Endothelial cell of umbilical vein (primary cell): ENCODE data around the gene CKS1B. TPM values are rescaled to one million over a fixed set of nuclear protein-coding genes. Genes with fewer than 3 reads are reported as not detected.

ENCODE experiments used
- BruUV-seq: library from RNA; stranded (reverse); fragments of 400-500 nt; replicated peaks from 2 replicates; lab custom pipeline; 2021; lab: Mats Ljungman, UMichigan
- CTCF ChIA-PET: fragments of 300-600, 350-600 bp; sonication (Branson Sonifier 250); formaldehyde crosslinking; loops from one replicate; lab custom pipeline; 2021; ENCODE audit warnings: antibody characterized with exemption, inconsistent platforms; lab: Charles Lee
- POLR2A ChIA-PET: fragments of 300-600, 350-600 bp; sonication (Branson Sonifier 250); formaldehyde crosslinking; loops from one replicate; lab custom pipeline; 2021; ENCODE audit warnings: antibody characterized with exemption, inconsistent platforms; lab: Charles Lee
- DNase-seq: peaks from one replicate; pipeline ENCODE4 v3.0.0-alpha.2; 2011; ENCODE audit warnings: low read depth, low spot score
- FAIRE-seq: peaks from 2 replicates; lab custom pipeline; 2011; peaks lifted over from hg19 to GRCh38; lab: Jason Lieb, UNC
- H2AFZ ChIP-seq: 2 replicates; pipeline ENCODE4 v1.6.0; 2012; ENCODE audit warnings: low read depth, low read length, control low read depth, inconsistent platforms
- H3K27ac ChIP-seq: 2 replicates; pipeline ENCODE4 v1.5.1; 2011; ENCODE audit warnings: low read depth, mild to moderate bottlenecking, control low read depth, low read length, moderate library complexity; ENCODE audit not compliant: insufficient read depth
- H3K27me3 ChIP-seq, 2 experiments: 2 replicates each; pipeline versions ENCODE4 v1.6.0 to v1.6.1; 2011; ENCODE audit warnings: low read length in 2 of 2, mixed read lengths in 1 of 2; ENCODE audit not compliant: control insufficient read depth in 2 of 2, insufficient read depth in 2 of 2
- H3K36me3 ChIP-seq, 2 experiments: 2 replicates in 1 of 2; 3 replicates in 1 of 2; pipeline ENCODE4 v1.5.1; 2011; ENCODE audit warnings: low read length in 2 of 2, mild to moderate bottlenecking in 1 of 2, moderate library complexity in 1 of 2; ENCODE audit not compliant: control insufficient read depth in 2 of 2, insufficient read depth in 2 of 2; ENCODE audit errors: extremely low read depth in 1 of 2
- H3K4me1 ChIP-seq: 3 replicates; pipeline ENCODE4 v1.5.1; 2011; ENCODE audit warnings: mild to moderate bottlenecking, low read length; ENCODE audit not compliant: control insufficient read depth, insufficient read depth; ENCODE audit errors: extremely low read depth
- H3K4me2 ChIP-seq: 2 replicates; pipeline ENCODE4 v1.6.1; 2011; ENCODE audit warnings: low read length, control low read depth, mixed read lengths; ENCODE audit not compliant: insufficient read depth
- H3K4me3 ChIP-seq, 3 experiments: fragments of 200-600 bp in 1 of 3; sonication (generic), shearing (Covaris generic) in 1 of 3; replicated peaks in 1 of 3; 2 replicates each; pipeline ENCODE4 v1.5.1; 2011 to 2016; ENCODE audit warnings: control low read depth in 3 of 3, low read length in 3 of 3, mild to moderate bottlenecking in 2 of 3, inconsistent platforms in 1 of 3, low read depth in 1 of 3, moderate library complexity in 1 of 3; ENCODE audit not compliant: insufficient read depth in 1 of 3
- H3K79me2 ChIP-seq: 2 replicates; pipeline ENCODE4 v1.6.0; 2012; ENCODE audit warnings: low read length, inconsistent platforms; ENCODE audit not compliant: control insufficient read depth, insufficient read depth
- H3K9ac ChIP-seq: replicated peaks from 2 replicates; pipeline ENCODE3; 2011; ENCODE audit warnings: low read length, control low read depth; ENCODE audit not compliant: insufficient read depth; ENCODE audit errors: extremely low read depth
- H3K9me1 ChIP-seq: replicated peaks from 3 replicates; pipeline ENCODE4 v1.6.0; 2011; ENCODE audit warnings: mild to moderate bottlenecking, low read length; ENCODE audit not compliant: control insufficient read depth, insufficient read depth; ENCODE audit errors: extremely low read depth
- H3K9me3 ChIP-seq: replicated peaks from 2 replicates; pipeline ENCODE4 v1.5.1; 2012; ENCODE audit warnings: low read length, inconsistent platforms; ENCODE audit not compliant: control insufficient read depth, insufficient read depth
- H4K20me1 ChIP-seq: replicated peaks from 2 replicates; pipeline ENCODE3; 2011; ENCODE audit warnings: mild to moderate bottlenecking, low read length; ENCODE audit not compliant: control insufficient read depth, insufficient read depth; ENCODE audit errors: extremely low read depth
- CTCF ChIP-seq, 2 donors: IDR thresholded peaks; 1 replicate in 1 of 2; 2 replicates in 1 of 2; pipeline ENCODE4 v1.5.1; 2011; ENCODE audit warnings: low read length in 2 of 2, mild to moderate bottlenecking in 2 of 2, moderate library complexity in 2 of 2, control low read depth in 1 of 2, inconsistent platforms in 1 of 2, low read depth in 1 of 2; ENCODE audit not compliant: insufficient read depth in 1 of 2; ENCODE audit errors: extremely low read depth in 1 of 2
- EZH2 ChIP-seq: IDR thresholded peaks from 2 replicates; pipeline ENCODE4 v1.6.1; 2012; ENCODE audit warnings: borderline replicate concordance, low read depth, mild to moderate bottlenecking, moderate library complexity, low read length, inconsistent platforms; ENCODE audit not compliant: severe bottlenecking
- FOS ChIP-seq: IDR thresholded peaks from 2 replicates; pipeline ENCODE4 v1.6.1; 2011; ENCODE audit warnings: mild to moderate bottlenecking, low read length, moderate library complexity, borderline replicate concordance; ENCODE audit not compliant: insufficient read depth
- GATA2 ChIP-seq: IDR thresholded peaks from 2 replicates; pipeline ENCODE4 v1.7.0; 2011; ENCODE audit warnings: low read depth, mild to moderate bottlenecking, moderate library complexity, mixed read lengths, low read length; ENCODE audit not compliant: insufficient read length, insufficient read depth
- JUN ChIP-seq: IDR thresholded peaks from 2 replicates; pipeline ENCODE4 v1.6.1; 2011; ENCODE audit warnings: borderline replicate concordance, low read depth; ENCODE audit not compliant: insufficient read length, insufficient read depth
- MYC ChIP-seq: IDR thresholded peaks from one replicate; pipeline ENCODE4 v1.6.1; 2011; ENCODE audit warnings: mild to moderate bottlenecking, low read depth, low read length
- POLR2A ChIP-seq: IDR thresholded peaks from 2 replicates; pipeline ENCODE4 v1.6.1; 2012; ENCODE audit warnings: low read depth, mild to moderate bottlenecking, control low read depth, low read length
- POLR2AphosphoS5 ChIP-seq: IDR thresholded peaks from 2 replicates; pipeline ENCODE4 v1.6.1; 2012; ENCODE audit warnings: low read depth, mild to moderate bottlenecking, control low read depth, low read length, moderate library complexity; ENCODE audit not compliant: insufficient read depth
- dilution Hi-C: fragments of 300-500 bp; cut with MboI; formaldehyde crosslinking; loops from one replicate; pipeline ENCODE4 v1.15.0; 2019; ENCODE audit warnings: low sequenced_read_pairs; ENCODE audit not compliant: extremely low pct_ligation_motif_present
- intact Hi-C: fragments of 100-400 bp; cut with micrococcal nuclease; formaldehyde crosslinking; loops from one replicate; pipeline ENCODE4 v1.10.0; 2022
- polyA plus RNA-seq, 4 experiments: library from polyadenylated mRNA; depleted of rRNA in 3 of 4; stranded (reverse) in 3 of 4; unstranded in 1 of 4; fragments of >200 nt; gene quantifications; 2 replicates each; pipeline versions ENCODE4 v1.2.1 to v1.2.3, GENCODE V29; 2011 to 2012; ENCODE audit warnings: missing spikeins in 1 of 4
- total RNA-seq: library from RNA; stranded (reverse); gene quantifications from 2 replicates; pipeline ENCODE4 v1.2.3, GENCODE V29; 2021
- TF ChIP-seq, protein P1 (sequence below): IDR thresholded peaks from 2 replicates; pipeline ENCODE4 v1.6.1; 2011; ENCODE audit not compliant: insufficient read depth, insufficient read length

The CKS1B gene
- total and polyA plus RNA-seq, 2 donors (not counting 3 experiments of a cell fraction or from before 2014, with no cell fraction given) = 126 to 280 TPM

GRCh38 chr1:155012026-155012546, 37.6 kb downstream of the CKS1B start:
- DNase-seq = no peak
- Histone ChIP-seq H4K20me1 (no peaks in the 10 kb centered on the region), H3K36me3 (peaks cover 0 to 19% of the 10 kb centered on the region in 2 experiments), H3K27me3 (no peaks in the 10 kb centered on the region), H3K79me2 (no peaks in the 10 kb centered on the region), H3K4me2 (no peak overlapping the region), H3K9me1 (no peaks in the 10 kb centered on the region), H3K9ac (no peak overlapping the region), H2AFZ (no peak overlapping the region), H3K27ac (no peak overlapping the region), H3K4me1 (peaks cover 4% of the 10 kb centered on the region), H3K4me3 (no peak overlapping the region), H3K9me3 (no peaks in the 10 kb centered on the region)
- ChIA-PET POLR2A (no interaction called here), CTCF (interaction anchor here (0.5 to 6.4 kb wide), 4 partner anchors 10 to 1131 kb away, joined by 3 to 87 read pairs (median 3); partner anchors contain the start of genes ADAM15, PYGO2 and ZBTB7B)
- no peak for FAIRE-seq
- TF ChIP-seq GATA2 (no peak), CTCF (IDR thresholded peaks at IDR 0.05; ENCODE audit: extremely low read depth in 1 of 2, insufficient read depth in 1 of 2, low read depth in 1 of 2, low read length in 2 of 2) (no peak), JUN (no peak), FOS (no peak), POLR2A (no peak), POLR2AphosphoS5 (no peak), MYC (no peak), EZH2 (no peak)
- TF ChIP-seq, protein P1, sequence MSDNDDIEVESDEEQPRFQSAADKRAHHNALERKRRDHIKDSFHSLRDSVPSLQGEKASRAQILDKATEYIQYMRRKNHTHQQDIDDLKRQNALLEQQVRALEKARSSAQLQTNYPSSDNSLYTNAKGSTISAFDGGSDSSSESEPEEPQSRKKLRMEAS = no peak
- dilution Hi-C loops (no loop called here), intact Hi-C loops (no loop called here)
- BruUV-seq = no TSS peak
